Fibroblast of lung (primary cell): ENCODE data around the gene FAM193B. TPM values are rescaled to one million over a fixed set of nuclear protein-coding genes. Genes with fewer than 3 reads are reported as not detected.

Experiments used
- DNase-seq, 2 donors: peaks; one replicate each; pipeline versions ENCODE4 v3.0.0 to v3.0.0-alpha.2; 2010; ENCODE audit warnings: low read depth in 2 of 2
- H2AFZ ChIP-seq: 2 replicates; pipeline ENCODE4 v1.5.1; 2012; ENCODE audit warnings: low read length, control low read depth, inconsistent platforms
- H3K27ac ChIP-seq: 2 replicates; pipeline ENCODE4 v1.5.1; 2011; ENCODE audit warnings: low read length, control low read depth; ENCODE audit not compliant: insufficient read depth
- H3K27me3 ChIP-seq: 2 replicates; pipeline ENCODE4 v1.5.1; 2011; ENCODE audit warnings: mild to moderate bottlenecking, low read length; ENCODE audit not compliant: control insufficient read depth, insufficient read depth
- H3K36me3 ChIP-seq: 2 replicates; pipeline ENCODE4 v1.5.1; 2011; ENCODE audit warnings: low read length; ENCODE audit not compliant: control insufficient read depth, insufficient read depth
- H3K4me1 ChIP-seq: 2 replicates; pipeline ENCODE4 v1.5.1; 2011; ENCODE audit warnings: low read length; ENCODE audit not compliant: control insufficient read depth, insufficient read depth; ENCODE audit errors: extremely low read depth
- H3K4me2 ChIP-seq: 2 replicates; pipeline ENCODE4 v1.5.1; 2011; ENCODE audit warnings: low read length, control low read depth; ENCODE audit not compliant: insufficient read depth; ENCODE audit errors: extremely low read depth
- H3K4me3 ChIP-seq, 4 experiments: fragments of 200-600 bp in 1 of 4; sonication (generic) in 1 of 4; replicated peaks in 1 of 4; 2 replicates each; pipeline ENCODE4 v1.5.1; 2011 to 2016; ENCODE audit warnings: low read length in 4 of 4, low read depth in 3 of 4, mild to moderate bottlenecking in 3 of 4, control low read depth in 2 of 4, inconsistent platforms in 1 of 4, mixed read lengths in 1 of 4; ENCODE audit not compliant: insufficient read depth in 1 of 4; ENCODE audit errors: control extremely low read depth in 1 of 4
- H3K79me2 ChIP-seq: 2 replicates; pipeline ENCODE4 v1.5.1; 2012; ENCODE audit warnings: mild to moderate bottlenecking, low read length, inconsistent platforms; ENCODE audit not compliant: control insufficient read depth, insufficient read depth
- H3K9ac ChIP-seq: 2 replicates; pipeline ENCODE4 v1.5.1; 2011; ENCODE audit warnings: mild to moderate bottlenecking, low read length, control low read depth; ENCODE audit not compliant: insufficient read depth
- H3K9me3 ChIP-seq: 2 replicates; pipeline ENCODE4 v1.5.1; 2012; ENCODE audit warnings: low read depth, low read length; ENCODE audit not compliant: control insufficient read depth, insufficient read depth
- H4K20me1 ChIP-seq: 2 replicates; pipeline ENCODE4 v1.5.1; 2011; ENCODE audit warnings: low read length; ENCODE audit not compliant: control insufficient read depth, insufficient read depth; ENCODE audit errors: extremely low read depth
- EZH2 ChIP-seq: IDR thresholded peaks from 2 replicates; pipeline ENCODE4 v1.5.1; 2012; ENCODE audit warnings: low read length, control low read depth, mild to moderate bottlenecking; ENCODE audit errors: missing control alignments
- polyA plus RNA-seq, 2 donors: library from polyadenylated mRNA; depleted of rRNA in 1 of 2; stranded (reverse) in 1 of 2; unstranded in 1 of 2; fragments of >200 nt; gene quantifications; 2 replicates each; pipeline ENCODE4 v1.2.1, GENCODE V29; 2011 to 2012; ENCODE audit warnings: missing spikeins in 1 of 2
- total RNA-seq: library from RNA; depleted of rRNA; stranded (reverse); fragments of >200 nt; gene quantifications from 2 replicates; pipeline ENCODE4 v1.2.1, GENCODE V29; 2014
- TF ChIP-seq, protein P1 (sequence below), 2 donors: IDR thresholded peaks in 1 of 2; conservative IDR thresholded peaks in 1 of 2; 1 replicate in 1 of 2; 2 replicates in 1 of 2; pipeline ENCODE4 v1.5.1; 2011 to 2012; ENCODE audit warnings: low read length in 2 of 2, control low read depth in 1 of 2, inconsistent platforms in 1 of 2, low read depth in 1 of 2, mild to moderate bottlenecking in 1 of 2

Gene FAM193B
- total and polyA plus RNA-seq, 2 donors (not counting 1 experiment from before 2014, with no cell fraction given), result 27.9 to 28.4 TPM

DNA sequence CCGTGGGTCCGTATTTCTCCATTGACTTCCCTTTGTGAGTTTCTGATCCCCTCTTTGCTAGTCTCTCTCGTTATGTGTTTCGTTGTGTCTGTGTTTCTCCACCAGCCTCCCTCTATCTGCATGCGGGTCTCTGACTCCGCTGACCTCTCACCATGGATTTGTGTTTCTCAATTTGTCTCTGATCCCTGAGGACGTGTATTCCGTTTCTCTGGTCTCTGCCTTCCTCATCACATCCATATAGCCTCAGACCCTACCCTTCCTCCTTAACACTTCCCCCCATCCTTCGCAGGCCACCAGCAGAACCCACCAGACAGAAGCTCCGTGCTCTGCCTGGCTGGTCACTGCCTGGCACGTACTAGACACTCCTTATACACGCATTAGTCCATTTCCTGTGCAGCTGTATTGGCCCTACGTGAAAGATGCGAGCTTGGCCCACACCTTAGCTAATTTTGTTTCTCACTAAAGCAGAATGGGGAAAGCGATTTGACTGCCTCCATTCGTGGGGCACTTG, 46.2 kb upstream of the FAM193B start:
- Histone ChIP-seq H4K20me1 (no peaks in the 10 kb centered on the region), H3K27ac (peak overlapping the region; percentile 44), H3K4me2 (peak overlapping the region; percentile 88), H2AFZ (peak overlapping the region; percentile 54), H3K9me3 (no peaks in the 10 kb centered on the region), H3K27me3 (no peaks in the 10 kb centered on the region), H3K9ac (peak overlapping the region; percentile 87), H3K79me2 (peaks cover 2% of the 10 kb centered on the region), H3K36me3 (peaks cover 7% of the 10 kb centered on the region), H3K4me3 (peak overlapping the region; percentile 56 to 94 (median 72)), H3K4me1 (no peaks in the 10 kb centered on the region)
- TF ChIP-seq EZH2, result no peak
- TF ChIP-seq, protein P1, sequence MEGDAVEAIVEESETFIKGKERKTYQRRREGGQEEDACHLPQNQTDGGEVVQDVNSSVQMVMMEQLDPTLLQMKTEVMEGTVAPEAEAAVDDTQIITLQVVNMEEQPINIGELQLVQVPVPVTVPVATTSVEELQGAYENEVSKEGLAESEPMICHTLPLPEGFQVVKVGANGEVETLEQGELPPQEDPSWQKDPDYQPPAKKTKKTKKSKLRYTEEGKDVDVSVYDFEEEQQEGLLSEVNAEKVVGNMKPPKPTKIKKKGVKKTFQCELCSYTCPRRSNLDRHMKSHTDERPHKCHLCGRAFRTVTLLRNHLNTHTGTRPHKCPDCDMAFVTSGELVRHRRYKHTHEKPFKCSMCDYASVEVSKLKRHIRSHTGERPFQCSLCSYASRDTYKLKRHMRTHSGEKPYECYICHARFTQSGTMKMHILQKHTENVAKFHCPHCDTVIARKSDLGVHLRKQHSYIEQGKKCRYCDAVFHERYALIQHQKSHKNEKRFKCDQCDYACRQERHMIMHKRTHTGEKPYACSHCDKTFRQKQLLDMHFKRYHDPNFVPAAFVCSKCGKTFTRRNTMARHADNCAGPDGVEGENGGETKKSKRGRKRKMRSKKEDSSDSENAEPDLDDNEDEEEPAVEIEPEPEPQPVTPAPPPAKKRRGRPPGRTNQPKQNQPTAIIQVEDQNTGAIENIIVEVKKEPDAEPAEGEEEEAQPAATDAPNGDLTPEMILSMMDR (conservative IDR thresholded peaks at IDR 0.05 in 1 of 2, IDR thresholded peaks at IDR 0.05 in 1 of 2; ENCODE audit: low read depth in 1 of 2, low read length in 2 of 2), result no peak
- peak in 1 of 2 donors; percentile 52 for DNase-seq

DNA sequence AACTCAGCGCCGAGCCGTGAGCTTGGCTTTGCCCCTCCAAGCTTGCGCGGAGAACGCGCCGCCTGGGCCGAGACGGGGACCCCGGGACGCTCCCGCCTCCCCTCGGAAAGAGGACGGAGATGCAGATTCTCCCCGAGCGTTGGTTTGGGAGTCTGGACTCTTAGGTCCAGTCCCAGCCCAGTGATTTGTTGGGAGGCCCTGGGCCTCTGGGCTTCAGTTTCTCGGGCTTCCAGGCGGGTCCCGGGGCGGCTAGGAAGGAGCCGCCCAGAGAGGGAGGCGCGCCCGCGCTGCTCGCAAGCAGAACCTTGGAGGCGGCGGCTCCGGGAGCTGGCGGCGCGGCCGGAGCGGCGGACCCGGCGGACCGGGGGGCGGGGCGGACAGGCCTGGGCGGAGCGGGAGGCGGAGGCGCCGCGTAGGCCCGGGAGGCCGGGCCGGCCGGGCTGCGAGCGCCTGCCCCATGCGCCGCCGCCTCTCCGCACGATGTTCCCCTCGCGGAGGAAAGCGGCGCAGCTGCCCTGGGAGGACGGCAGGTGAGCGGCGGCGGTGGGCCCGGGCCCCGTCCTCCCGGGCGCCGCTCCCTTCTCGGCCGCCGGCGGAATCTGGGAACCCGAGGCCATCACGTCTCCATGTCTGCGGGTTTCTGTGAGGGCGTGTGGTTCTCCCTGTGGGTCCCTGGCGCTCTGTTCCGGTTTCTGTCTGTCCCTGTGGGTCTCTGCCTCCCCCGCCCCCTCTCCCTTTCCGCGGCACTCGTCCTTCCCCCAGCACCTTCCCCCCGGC, 45.6 kb upstream of the FAM193B start, which contains the start of gene B4GALT7:
Gene B4GALT7, plus strand, starts transcription at position 402 of the 777 bp plus-strand sequence. Its CDS starts 79 bp downstream, at position 481.
- DNase-seq, result peak; percentile 70 to 74

DNA sequence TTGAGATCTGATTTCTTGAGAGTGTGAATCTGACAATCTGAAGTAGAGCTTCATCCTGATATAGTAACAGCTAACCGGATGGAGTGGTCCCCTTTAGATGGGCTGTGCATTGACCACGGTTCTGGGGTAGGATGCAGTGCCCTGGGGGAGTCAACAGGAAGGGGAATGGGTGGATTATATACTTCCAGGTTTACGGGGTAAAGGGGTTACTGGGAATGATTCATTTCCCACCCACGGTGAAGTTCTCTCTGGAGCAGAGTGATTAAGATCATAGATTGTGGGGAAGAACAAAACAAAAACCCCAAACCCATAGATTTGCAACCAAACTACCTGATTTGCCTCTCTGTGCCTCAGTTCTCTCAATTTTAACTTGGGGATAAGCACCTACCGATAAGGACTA, 44.1 kb upstream of the FAM193B start:
- peaks cover 2% of the 10 kb centered on the region for H3K4me1 ChIP-seq
- no peaks in the 10 kb centered on the region for H3K9me3 ChIP-seq
- no peak overlapping the region for H3K4me3 ChIP-seq
- H3K79me2 ChIP-seq, result peaks cover 8% of the 10 kb centered on the region
- H3K27ac ChIP-seq, result no peak overlapping the region
- H4K20me1 ChIP-seq, result no peaks in the 10 kb centered on the region
- no peak overlapping the region for H2AFZ ChIP-seq
- TF ChIP-seq, protein P1 (conservative IDR thresholded peaks at IDR 0.05 in 1 of 2, IDR thresholded peaks at IDR 0.05 in 1 of 2; ENCODE audit: low read depth in 1 of 2, low read length in 2 of 2), result no peak
- no peak for TF ChIP-seq EZH2
- no peak overlapping the region for H3K4me2 ChIP-seq
- no peak overlapping the region for H3K9ac ChIP-seq
- peak in 1 of 2 donors; percentile 18 for DNase-seq
- peaks cover 26% of the 10 kb centered on the region for H3K36me3 ChIP-seq
- H3K27me3 ChIP-seq, result no peaks in the 10 kb centered on the region

More for the DNA sequence above, 45.6 kb upstream of the FAM193B start, which contains the start of gene B4GALT7:
- Histone ChIP-seq H3K9ac (peak within 1 kb of the TSS; percentile 87), H3K27me3 (no peaks in the 10 kb centered on the region), H3K79me2 (peaks cover 2% of the 10 kb centered on the region), H3K36me3 (peaks cover 13% of the 10 kb centered on the region), H3K4me2 (peak within 1 kb of the TSS; percentile 92), H3K27ac (peak within 1 kb of the TSS; percentile 79), H3K9me3 (no peaks in the 10 kb centered on the region), H3K4me3 (peak within 1 kb of the TSS; percentile 66 to 94 (median 75)), H2AFZ (peak within 1 kb of the TSS; percentile 85), H4K20me1 (no peaks in the 10 kb centered on the region), H3K4me1 (no peaks in the 10 kb centered on the region)
- TF ChIP-seq, protein P1 (conservative IDR thresholded peaks at IDR 0.05 in 1 of 2, IDR thresholded peaks at IDR 0.05 in 1 of 2; ENCODE audit: low read depth in 1 of 2, low read length in 2 of 2), result no peak
- no peak for TF ChIP-seq EZH2
